GM19397 (cell line): Measurements from ENCODE around the gene DCAKD.

Experiments used
- ATAC-seq: cut with Tn5 transposase; IDR thresholded peaks from one replicate; pipeline ENCODE4 v1.9.1; 2021; ENCODE audit warnings: mild to moderate bottlenecking, moderate library complexity; ENCODE audit not compliant: unreplicated experiment

The DCAKD gene

DNA sequence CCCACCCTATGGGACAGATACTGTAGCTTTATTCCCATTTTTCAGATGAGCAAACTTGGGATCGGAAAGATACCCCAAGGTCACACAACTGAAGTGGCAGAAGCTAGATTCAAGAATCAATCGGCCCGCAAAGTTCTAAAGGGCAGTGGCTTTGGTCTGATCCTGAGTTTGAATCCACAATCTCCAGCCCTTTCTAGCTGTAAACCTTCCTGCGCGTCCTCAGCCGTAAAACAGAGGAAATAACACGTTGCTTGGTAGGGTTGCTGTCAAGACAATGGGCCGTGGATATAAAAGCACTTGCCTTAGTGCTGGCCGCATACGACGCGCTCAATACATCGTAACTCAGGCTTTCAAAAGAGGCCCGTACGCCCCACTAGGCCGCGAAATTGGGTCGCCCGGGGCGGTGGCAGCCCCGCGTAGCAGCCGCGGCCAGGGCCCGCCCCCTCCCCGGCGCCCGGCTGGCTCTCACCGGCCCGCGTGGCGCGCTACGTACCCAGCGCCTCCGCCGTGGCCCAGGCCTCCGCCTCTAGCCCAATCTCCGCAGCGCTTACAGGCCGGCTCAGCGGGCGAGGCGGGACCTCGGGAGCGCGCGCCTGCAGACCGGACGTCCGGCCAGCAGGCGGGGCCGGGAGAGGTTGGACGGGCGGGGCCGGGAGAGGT is at the start of gene DCAKD:
TSS of gene DCAKD (minus strand) at position 573 of the 660 bp plus-strand sequence. CDS start 16,747 bp downstream, outside the sequence.
- peak; percentile 94 for ATAC-seq

- ATAC-seq, result no peak
These were observed 47.6 kb upstream of the DCAKD start for GRCh38 chr17:45098869-45099616.

- no peak for ATAC-seq
These were observed 46.8 kb upstream of the DCAKD start for GRCh38 chr17:45098081-45098868.

- ATAC-seq, result no peak
These were observed 45.5 kb upstream of the DCAKD start for GRCh38 chr17:45096926-45097325.

- no peak for ATAC-seq
These were observed 44.7 kb upstream of the DCAKD start for GRCh38 chr17:45096141-45096540.

GRCh38 chr17:45093444-45094110 is 42.1 kb upstream of the DCAKD start:
- no peak for ATAC-seq

DNA sequence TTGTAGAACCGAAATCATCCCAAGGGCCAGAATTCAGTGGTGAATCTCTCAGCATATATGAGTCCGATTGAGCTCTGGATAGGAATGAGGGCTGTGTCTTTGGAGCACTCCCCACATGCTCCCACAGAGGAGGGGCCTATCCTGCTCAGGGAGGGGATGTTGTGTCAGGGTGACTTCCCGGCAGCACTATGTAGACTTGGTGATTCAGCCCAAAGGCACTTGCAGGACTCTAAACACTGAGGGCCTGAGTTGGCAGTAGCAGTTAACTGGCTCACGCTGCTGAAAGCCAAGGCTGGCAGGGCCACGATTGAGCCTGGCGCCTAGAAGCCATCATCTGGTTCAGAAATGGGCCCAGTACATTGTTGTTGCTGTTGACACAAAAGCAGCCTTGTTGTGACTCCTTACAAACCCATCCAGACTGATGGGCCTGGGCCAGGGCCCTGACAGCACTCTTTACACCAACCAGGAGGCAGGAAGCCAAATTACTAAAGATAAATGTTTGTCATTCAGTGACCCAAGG is 41.5 kb upstream of the DCAKD start:
- no peak for ATAC-seq

DNA sequence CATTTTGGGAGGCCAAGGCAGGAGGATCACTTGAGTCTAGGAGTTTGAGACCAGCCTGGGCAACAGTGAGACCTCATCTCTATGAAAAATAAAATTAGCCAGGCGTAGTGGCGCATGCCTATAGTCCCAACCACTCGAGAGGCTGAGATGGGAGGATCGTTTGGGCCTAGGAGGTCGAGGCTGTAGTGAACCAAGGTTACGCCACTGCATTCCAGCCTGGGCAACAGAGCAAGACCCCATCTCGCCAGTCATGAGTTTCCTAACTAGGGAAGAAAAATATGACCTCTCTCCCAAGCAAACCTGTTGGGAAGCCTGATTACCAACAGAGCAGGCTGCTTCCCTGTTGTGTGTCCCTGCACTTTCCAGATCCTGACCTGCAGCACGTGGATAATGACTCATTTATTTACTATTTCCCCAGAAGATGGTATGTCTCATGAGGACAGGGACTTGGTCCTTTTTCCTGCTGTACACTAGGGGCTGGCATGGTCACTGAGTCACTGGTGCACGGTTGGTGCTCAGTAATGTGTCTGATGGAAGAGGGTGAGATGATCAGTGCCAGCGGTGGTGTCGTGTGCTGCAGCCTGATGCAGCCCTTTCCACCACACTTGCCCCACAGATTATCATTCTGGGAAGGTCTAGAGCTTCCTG is 40.5 kb upstream of the DCAKD start:
- no peak for ATAC-seq

DNA sequence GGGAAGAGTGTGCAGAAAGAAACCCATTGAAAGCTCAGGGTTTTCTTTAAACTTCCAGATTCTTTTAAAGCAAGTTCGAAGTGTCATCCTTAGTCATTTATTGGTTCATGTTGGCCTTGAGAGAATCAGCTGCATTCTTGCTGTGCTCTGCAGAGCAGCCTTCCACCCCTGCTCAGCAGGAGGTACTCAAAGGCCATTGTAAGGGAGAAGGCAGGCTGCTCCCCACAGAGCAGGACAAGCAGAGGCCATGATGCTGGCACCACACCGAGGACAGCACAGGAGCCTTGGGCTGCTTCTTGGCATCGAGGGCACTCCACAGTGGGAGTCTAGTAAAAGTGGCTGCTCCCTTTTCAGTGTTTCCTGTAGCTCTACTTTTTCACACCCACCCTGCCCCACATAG is 39.3 kb upstream of the DCAKD start:
- ATAC-seq, result no peak

DNA sequence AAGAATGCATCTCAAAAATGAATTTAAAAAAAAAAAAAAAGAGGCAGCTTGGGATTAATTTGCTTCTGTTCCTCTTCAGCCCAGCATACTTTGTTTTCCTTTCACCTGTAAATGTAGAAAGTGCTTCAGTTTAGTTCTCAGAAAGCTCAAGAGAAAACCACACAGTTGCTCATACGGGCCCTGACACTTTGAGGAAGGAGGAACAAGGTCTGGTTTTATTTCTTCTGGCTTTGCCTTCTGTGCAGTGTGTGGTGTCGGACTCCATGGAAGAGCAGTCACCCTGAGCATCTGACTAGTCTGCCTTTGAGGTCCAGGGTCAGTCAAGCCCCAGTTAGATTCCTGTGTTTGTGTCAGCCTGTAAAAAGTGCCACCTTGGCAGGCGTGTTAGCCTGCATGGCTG is 37.3 kb upstream of the DCAKD start:
- ATAC-seq, result no peak

GRCh38 chr17:45087978-45088377 is 36.5 kb upstream of the DCAKD start:
- no peak for ATAC-seq

GRCh38 chr17:45087504-45087975 is 36.1 kb upstream of the DCAKD start:
- ATAC-seq, result no peak

- no peak for ATAC-seq
These were observed 35.6 kb upstream of the DCAKD start for GRCh38 chr17:45086865-45087503.

GRCh38 chr17:45086391-45086790 is 35.0 kb upstream of the DCAKD start:
- ATAC-seq, result no peak

DNA sequence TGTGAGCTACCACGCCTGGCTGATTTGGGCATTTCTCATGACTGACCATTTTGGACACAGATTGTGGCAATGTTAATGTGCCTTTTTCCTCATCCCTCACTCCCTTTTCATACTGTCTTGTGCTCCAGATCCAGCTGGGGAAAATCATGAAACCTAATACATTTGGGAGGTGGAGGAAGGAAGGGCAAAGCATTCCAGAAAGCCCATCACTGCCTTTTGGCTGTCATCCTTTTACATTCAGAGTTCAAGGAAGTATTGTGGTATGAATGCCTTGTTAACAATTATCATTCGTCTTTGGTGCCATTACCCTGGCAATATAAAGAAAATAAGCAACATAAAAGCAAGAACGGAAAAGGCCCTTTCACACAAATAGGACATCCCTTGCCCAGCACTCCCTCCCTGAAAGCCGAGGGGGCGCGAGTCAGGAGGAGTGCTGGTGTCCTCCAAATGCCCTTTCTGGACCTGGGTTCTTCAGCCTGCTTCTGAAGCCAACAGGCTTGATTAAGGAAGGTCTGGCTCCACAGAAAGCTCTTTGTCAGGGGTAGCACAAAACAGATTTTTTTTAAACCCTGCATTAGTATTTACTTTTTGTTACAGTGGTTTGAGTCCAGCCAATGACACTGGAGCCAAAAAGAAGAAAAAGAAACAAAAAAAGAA is 29.7 kb upstream of the DCAKD start:
- ATAC-seq, result no peak

DNA sequence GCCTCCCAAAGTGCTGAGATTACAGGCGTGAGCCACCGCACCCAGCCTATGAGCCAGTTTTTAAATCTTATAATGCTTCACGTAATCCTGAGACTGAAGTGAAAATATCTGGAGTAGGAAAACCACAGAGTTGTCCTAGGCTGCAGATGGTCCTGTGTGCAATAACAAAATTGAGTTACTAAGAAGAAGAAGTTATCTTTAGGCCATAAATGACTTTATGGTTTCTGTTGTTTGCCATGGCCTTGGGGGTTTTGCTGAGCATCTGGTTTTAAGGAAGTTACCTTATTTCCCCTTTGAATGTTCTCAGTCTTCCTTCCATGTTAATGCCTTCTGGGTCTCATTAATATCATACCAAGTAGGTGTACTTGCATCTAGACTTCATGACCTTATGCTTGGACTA is 26.2 kb upstream of the DCAKD start:
- no peak for ATAC-seq

- no peak for ATAC-seq
These were observed 22.1 kb upstream of the DCAKD start for GRCh38 chr17:45073414-45074070.

DNA sequence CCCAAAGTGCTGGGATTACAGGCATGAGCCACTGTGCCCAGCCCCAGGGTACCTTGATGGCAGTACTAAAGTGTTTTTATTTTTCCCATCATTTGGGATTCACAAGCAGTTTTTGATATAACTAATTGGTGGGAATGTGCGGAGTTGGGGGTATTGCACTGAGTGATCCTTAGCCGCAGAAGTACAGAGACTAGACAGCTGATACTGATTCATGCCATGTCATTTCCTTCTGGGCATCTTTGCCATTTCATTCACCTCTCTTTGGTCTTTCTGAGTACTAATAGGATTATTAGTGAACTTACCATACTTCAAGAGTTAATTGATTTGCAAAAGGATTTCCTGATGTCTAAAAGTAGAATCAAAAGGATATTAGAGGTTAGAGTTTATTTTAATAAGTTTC is 19.4 kb upstream of the DCAKD start:
- ATAC-seq, result no peak

- ATAC-seq, result no peak
These were observed 18.6 kb upstream of the DCAKD start for GRCh38 chr17:45070001-45070400.
